Measurements from ENCODE around the gene BANF2. TPM values are rescaled to one million over a fixed set of nuclear protein-coding genes. Genes with fewer than 3 reads are reported as not detected.

The BANF2 gene
- total and polyA plus RNA-seq, 2 experiments from 2014 or later, result not detected

DNA sequence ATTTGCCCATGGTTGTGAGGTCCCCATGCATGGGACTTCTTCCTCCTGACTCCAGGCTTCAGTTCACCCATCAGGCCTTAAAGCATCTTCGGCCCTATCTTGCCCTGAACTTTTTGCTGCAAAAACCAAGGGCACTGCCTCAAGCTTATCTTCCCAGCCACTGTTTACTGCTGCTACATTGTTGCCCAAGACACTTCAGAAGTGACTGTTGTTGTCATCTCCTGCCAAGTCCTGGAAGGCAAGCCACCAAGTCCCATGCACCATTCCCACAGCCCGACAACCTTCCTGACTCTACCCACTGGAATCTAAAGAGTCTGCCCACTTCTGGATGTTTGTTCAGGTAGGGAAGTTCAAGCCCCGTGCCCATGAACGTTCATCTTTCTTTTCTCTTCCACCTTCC, 12.4 kb downstream of the BANF2 start:
- DNase-seq (ENCODE audit: low spot score), result no peak
- no peaks in the 10 kb centered on the region for H3K27me3 ChIP-seq (ENCODE audit: insufficient read depth)
- H3K36me3 Mint-ChIP-seq (ENCODE audit: low read depth), result no peaks in the 10 kb centered on the region

More for the DNA sequence above, 12.4 kb downstream of the BANF2 start:
- ATAC-seq, result no peak
- H3K4me3 Mint-ChIP-seq, result no peak overlapping the region
- no peak for TF ChIP-seq NANOG (IDR thresholded peaks at IDR 0.05; ENCODE audit: borderline replicate concordance)
- no peak for TF ChIP-seq STAT1 (IDR thresholded peaks at IDR 0.05; ENCODE audit: unreplicated experiment)
- TF ChIP-seq, protein P1, sequence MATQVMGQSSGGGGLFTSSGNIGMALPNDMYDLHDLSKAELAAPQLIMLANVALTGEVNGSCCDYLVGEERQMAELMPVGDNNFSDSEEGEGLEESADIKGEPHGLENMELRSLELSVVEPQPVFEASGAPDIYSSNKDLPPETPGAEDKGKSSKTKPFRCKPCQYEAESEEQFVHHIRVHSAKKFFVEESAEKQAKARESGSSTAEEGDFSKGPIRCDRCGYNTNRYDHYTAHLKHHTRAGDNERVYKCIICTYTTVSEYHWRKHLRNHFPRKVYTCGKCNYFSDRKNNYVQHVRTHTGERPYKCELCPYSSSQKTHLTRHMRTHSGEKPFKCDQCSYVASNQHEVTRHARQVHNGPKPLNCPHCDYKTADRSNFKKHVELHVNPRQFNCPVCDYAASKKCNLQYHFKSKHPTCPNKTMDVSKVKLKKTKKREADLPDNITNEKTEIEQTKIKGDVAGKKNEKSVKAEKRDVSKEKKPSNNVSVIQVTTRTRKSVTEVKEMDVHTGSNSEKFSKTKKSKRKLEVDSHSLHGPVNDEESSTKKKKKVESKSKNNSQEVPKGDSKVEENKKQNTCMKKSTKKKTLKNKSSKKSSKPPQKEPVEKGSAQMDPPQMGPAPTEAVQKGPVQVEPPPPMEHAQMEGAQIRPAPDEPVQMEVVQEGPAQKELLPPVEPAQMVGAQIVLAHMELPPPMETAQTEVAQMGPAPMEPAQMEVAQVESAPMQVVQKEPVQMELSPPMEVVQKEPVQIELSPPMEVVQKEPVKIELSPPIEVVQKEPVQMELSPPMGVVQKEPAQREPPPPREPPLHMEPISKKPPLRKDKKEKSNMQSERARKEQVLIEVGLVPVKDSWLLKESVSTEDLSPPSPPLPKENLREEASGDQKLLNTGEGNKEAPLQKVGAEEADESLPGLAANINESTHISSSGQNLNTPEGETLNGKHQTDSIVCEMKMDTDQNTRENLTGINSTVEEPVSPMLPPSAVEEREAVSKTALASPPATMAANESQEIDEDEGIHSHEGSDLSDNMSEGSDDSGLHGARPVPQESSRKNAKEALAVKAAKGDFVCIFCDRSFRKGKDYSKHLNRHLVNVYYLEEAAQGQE (IDR thresholded peaks at IDR 0.05; ENCODE audit: unreplicated experiment), result no peak
- TF ChIP-seq, protein P2, sequence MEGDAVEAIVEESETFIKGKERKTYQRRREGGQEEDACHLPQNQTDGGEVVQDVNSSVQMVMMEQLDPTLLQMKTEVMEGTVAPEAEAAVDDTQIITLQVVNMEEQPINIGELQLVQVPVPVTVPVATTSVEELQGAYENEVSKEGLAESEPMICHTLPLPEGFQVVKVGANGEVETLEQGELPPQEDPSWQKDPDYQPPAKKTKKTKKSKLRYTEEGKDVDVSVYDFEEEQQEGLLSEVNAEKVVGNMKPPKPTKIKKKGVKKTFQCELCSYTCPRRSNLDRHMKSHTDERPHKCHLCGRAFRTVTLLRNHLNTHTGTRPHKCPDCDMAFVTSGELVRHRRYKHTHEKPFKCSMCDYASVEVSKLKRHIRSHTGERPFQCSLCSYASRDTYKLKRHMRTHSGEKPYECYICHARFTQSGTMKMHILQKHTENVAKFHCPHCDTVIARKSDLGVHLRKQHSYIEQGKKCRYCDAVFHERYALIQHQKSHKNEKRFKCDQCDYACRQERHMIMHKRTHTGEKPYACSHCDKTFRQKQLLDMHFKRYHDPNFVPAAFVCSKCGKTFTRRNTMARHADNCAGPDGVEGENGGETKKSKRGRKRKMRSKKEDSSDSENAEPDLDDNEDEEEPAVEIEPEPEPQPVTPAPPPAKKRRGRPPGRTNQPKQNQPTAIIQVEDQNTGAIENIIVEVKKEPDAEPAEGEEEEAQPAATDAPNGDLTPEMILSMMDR (conservative IDR thresholded peaks at IDR 0.05; ENCODE audit: low read depth in 2 of 2), result no peak
- no peak for TF ChIP-seq ZNF114 (CRISPR knock-in tag; IDR thresholded peaks at IDR 0.05)
- no peak for TF ChIP-seq POLR2AphosphoS5 (IDR thresholded peaks at IDR 0.05; ENCODE audit: low read depth)
- TF ChIP-seq, protein P3, sequence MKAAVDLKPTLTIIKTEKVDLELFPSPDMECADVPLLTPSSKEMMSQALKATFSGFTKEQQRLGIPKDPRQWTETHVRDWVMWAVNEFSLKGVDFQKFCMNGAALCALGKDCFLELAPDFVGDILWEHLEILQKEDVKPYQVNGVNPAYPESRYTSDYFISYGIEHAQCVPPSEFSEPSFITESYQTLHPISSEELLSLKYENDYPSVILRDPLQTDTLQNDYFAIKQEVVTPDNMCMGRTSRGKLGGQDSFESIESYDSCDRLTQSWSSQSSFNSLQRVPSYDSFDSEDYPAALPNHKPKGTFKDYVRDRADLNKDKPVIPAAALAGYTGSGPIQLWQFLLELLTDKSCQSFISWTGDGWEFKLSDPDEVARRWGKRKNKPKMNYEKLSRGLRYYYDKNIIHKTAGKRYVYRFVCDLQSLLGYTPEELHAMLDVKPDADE (IDR thresholded peaks at IDR 0.05), result no peak
- TF ChIP-seq CREB1 (CRISPR knock-in tag; IDR thresholded peaks at IDR 0.05; ENCODE audit: low read depth), result no peak
- no peak for TF ChIP-seq EZH2phosphoT487 (IDR thresholded peaks at IDR 0.05; ENCODE audit: unreplicated experiment)
- no peak for TF ChIP-seq JUNB (IDR thresholded peaks at IDR 0.05; ENCODE audit: unreplicated experiment)
- TF ChIP-seq ZNF331 (CRISPR knock-in tag; IDR thresholded peaks at IDR 0.05; ENCODE audit: low read depth), result no peak
- TF ChIP-seq, protein P4, sequence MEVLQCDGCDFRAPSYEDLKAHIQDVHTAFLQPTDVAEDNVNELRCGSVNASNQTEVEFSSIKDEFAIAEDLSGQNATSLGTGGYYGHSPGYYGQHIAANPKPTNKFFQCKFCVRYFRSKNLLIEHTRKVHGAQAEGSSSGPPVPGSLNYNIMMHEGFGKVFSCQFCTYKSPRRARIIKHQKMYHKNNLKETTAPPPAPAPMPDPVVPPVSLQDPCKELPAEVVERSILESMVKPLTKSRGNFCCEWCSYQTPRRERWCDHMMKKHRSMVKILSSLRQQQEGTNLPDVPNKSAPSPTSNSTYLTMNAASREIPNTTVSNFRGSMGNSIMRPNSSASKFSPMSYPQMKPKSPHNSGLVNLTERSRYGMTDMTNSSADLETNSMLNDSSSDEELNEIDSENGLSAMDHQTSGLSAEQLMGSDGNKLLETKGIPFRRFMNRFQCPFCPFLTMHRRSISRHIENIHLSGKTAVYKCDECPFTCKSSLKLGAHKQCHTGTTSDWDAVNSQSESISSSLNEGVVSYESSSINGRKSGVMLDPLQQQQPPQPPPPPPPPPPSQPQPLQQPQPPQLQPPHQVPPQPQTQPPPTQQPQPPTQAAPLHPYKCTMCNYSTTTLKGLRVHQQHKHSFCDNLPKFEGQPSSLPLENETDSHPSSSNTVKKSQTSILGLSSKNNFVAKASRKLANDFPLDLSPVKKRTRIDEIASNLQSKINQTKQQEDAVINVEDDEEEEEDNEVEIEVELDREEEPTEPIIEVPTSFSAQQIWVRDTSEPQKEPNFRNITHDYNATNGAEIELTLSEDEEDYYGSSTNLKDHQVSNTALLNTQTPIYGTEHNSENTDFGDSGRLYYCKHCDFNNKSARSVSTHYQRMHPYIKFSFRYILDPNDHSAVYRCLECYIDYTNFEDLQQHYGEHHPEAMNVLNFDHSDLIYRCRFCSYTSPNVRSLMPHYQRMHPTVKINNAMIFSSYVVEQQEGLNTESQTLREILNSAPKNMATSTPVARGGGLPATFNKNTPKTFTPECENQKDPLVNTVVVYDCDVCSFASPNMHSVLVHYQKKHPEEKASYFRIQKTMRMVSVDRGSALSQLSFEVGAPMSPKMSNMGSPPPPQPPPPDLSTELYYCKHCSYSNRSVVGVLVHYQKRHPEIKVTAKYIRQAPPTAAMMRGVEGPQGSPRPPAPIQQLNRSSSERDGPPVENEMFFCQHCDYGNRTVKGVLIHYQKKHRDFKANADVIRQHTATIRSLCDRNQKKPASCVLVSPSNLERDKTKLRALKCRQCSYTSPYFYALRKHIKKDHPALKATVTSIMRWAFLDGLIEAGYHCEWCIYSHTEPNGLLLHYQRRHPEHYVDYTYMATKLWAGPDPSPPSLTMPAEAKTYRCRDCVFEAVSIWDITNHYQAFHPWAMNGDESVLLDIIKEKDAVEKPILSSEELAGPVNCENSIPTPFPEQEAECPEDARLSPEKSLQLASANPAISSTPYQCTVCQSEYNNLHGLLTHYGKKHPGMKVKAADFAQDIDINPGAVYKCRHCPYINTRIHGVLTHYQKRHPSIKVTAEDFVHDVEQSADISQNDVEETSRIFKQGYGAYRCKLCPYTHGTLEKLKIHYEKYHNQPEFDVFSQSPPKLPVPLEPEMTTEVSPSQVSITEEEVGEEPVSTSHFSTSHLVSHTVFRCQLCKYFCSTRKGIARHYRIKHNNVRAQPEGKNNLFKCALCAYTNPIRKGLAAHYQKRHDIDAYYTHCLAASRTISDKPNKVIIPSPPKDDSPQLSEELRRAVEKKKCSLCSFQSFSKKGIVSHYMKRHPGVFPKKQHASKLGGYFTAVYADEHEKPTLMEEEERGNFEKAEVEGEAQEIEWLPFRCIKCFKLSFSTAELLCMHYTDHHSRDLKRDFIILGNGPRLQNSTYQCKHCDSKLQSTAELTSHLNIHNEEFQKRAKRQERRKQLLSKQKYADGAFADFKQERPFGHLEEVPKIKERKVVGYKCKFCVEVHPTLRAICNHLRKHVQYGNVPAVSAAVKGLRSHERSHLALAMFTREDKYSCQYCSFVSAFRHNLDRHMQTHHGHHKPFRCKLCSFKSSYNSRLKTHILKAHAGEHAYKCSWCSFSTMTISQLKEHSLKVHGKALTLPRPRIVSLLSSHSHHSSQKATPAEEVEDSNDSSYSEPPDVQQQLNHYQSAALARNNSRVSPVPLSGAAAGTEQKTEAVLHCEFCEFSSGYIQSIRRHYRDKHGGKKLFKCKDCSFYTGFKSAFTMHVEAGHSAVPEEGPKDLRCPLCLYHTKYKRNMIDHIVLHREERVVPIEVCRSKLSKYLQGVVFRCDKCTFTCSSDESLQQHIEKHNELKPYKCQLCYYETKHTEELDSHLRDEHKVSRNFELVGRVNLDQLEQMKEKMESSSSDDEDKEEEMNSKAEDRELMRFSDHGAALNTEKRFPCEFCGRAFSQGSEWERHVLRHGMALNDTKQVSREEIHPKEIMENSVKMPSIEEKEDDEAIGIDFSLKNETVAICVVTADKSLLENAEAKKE (CRISPR knock-in tag; IDR thresholded peaks at IDR 0.05), result no peak
- no peak for TF ChIP-seq EZH2 (IDR thresholded peaks at IDR 0.05; ENCODE audit: low read depth, unreplicated experiment)
- H3K4me2 ChIP-seq, result no peak overlapping the region
- no peaks in the 10 kb centered on the region for H3K9me3 Mint-ChIP-seq
- H3K4me1 ChIP-seq (ENCODE audit: insufficient read depth), result peaks cover 9% of the 10 kb centered on the region; the same call in 1 of the 2 replicates
- no peaks in the 10 kb centered on the region for H3K79me2 ChIP-seq (replicated peaks; ENCODE audit: insufficient read depth)
- H3K36me3 ChIP-seq (ENCODE audit: insufficient read depth), result no peaks in the 10 kb centered on the region
- no peaks in the 10 kb centered on the region for H3K9me2 ChIP-seq (ENCODE audit: insufficient read depth)
- no peak overlapping the region for H3K27ac ChIP-seq (ENCODE audit: low read depth)
- no peak overlapping the region for H3K27ac Mint-ChIP-seq
- no peak overlapping the region for H3K4me3 ChIP-seq
- peaks cover 14% of the 10 kb centered on the region for H3K4me1 Mint-ChIP-seq
- H3K27me3 Mint-ChIP-seq (ENCODE audit: insufficient read depth, low read depth, poor library complexity), result peaks cover 6% of the 10 kb centered on the region
- no peaks in the 10 kb centered on the region for H4K20me1 ChIP-seq (replicated peaks; ENCODE audit: insufficient read depth)
- no peak overlapping the region for H2AFZ ChIP-seq
- H3F3A ChIP-seq (replicated peaks; ENCODE audit: low read depth), result no peaks in the 10 kb centered on the region
